H1 (cell line): ENCODE measurements around the gene CYSRT1. TPM values are rescaled to one million over a fixed set of nuclear protein-coding genes. Genes with fewer than 3 reads are reported as not detected.

Experiments used
- ASH2L ChIP-seq: fragments of 200-600, 300-600 bp; sonication (generic); IDR thresholded peaks from one replicate; pipeline ENCODE4 v1.7.1; 2017; ENCODE audit warnings: low read length
- BACH1 ChIP-seq: IDR thresholded peaks from 2 replicates; pipeline ENCODE4 v1.6.1; 2012; ENCODE audit warnings: low read length, improper control_type of control experiment
- CEBPB ChIP-seq: IDR thresholded peaks from 2 replicates; pipeline ENCODE4 v1.6.1; 2012; ENCODE audit warnings: low read depth, low read length
- CHD1 ChIP-seq: IDR thresholded peaks from 2 replicates; pipeline ENCODE4 v1.6.1; 2012; ENCODE audit warnings: low read depth, low read length, improper control_type of control experiment
- HDAC2 ChIP-seq, 2 experiments: fragments of 300-600 bp in 1 of 2; sonication (generic) in 1 of 2; IDR thresholded peaks; 2 replicates each; pipeline ENCODE4 v1.6.1; 2011 to 2012; ENCODE audit warnings: low read depth in 2 of 2, low read length in 2 of 2, mild to moderate bottlenecking in 2 of 2, moderate library complexity in 2 of 2, borderline replicate concordance in 1 of 2, inconsistent platforms in 1 of 2
- JUND ChIP-seq: IDR thresholded peaks from 2 replicates; pipeline ENCODE4 v1.6.1; 2011; ENCODE audit warnings: mild to moderate bottlenecking, improper control_type of control experiment, low read length
- POU5F1 ChIP-seq: IDR thresholded peaks from 2 replicates; pipeline ENCODE4 v1.6.1; 2011; ENCODE audit warnings: low read depth, mild to moderate bottlenecking, low read length, moderate library complexity
- RBBP5 ChIP-seq: IDR thresholded peaks from 2 replicates; pipeline ENCODE4 v1.7.1; 2012; ENCODE audit warnings: low read depth, mild to moderate bottlenecking, inconsistent platforms, low read length, moderate library complexity, borderline replicate concordance
- RFX5 ChIP-seq: IDR thresholded peaks from 2 replicates; pipeline ENCODE4 v1.6.1; 2011; ENCODE audit warnings: low read depth, low read length, improper control_type of control experiment, borderline replicate concordance
- RXRA ChIP-seq: IDR thresholded peaks from 2 replicates; pipeline ENCODE4 v1.6.1; 2011; ENCODE audit warnings: low read depth, mild to moderate bottlenecking, low read length, moderate library complexity; ENCODE audit not compliant: insufficient read depth
- SRF ChIP-seq: IDR thresholded peaks from 2 replicates; pipeline ENCODE4 v1.6.1; 2011; ENCODE audit warnings: mild to moderate bottlenecking, low read depth, low read length, moderate library complexity
- TEAD4 ChIP-seq: IDR thresholded peaks from 2 replicates; pipeline ENCODE4 v1.6.1; 2012; ENCODE audit warnings: low read depth, low read length, inconsistent platforms, mixed read lengths
- polyA plus RNA-seq, 7 experiments: library from polyadenylated mRNA; depleted of rRNA in 3 of 7; stranded (reverse) in 5 of 7; unstranded in 2 of 7; fragments of >200 nt in 5 of 7; fragments of 200-250 nt in 2 of 7; gene quantifications; 1 replicate in 5 of 7; 2 replicates in 1 of 7; 4 replicates in 1 of 7; pipeline versions ENCODE4 v1.2.1 to v1.2.3, GENCODE V29; 2011 to 2013; ENCODE audit warnings: missing spikeins in 2 of 7, mixed read lengths in 2 of 7
- total RNA-seq: library from RNA; stranded (reverse); fragmentation: NEBNext Ultra II Directional; extraction: Animal tissue kit (Norgen Biotek cat#: 25700); gene quantifications from 2 replicates; pipeline ENCODE4 v1.2.1, GENCODE V29; 2021
- TF ChIP-seq, protein P1 (sequence below): IDR thresholded peaks from 2 replicates; pipeline ENCODE4 v1.6.1; 2012; ENCODE audit warnings: inconsistent platforms
- TF ChIP-seq, protein P2 (sequence below): IDR thresholded peaks from 2 replicates; pipeline ENCODE4 v1.6.1; 2011; ENCODE audit warnings: low read length, improper control_type of control experiment

Gene CYSRT1
- total and polyA plus RNA-seq, 2 of the 8 experiments (the other 6 are each of a cell fraction or from before 2014, with no cell fraction given), result 1.0 to 6.5 TPM

GRCh38 chr9:137240318-137240840 is 15.4 kb downstream of the CYSRT1 start (continued):
- TF ChIP-seq, protein P1, sequence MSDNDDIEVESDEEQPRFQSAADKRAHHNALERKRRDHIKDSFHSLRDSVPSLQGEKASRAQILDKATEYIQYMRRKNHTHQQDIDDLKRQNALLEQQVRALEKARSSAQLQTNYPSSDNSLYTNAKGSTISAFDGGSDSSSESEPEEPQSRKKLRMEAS, result peak; percentile 73; the same call in 1 of the 2 replicates
- TF ChIP-seq, protein P2, sequence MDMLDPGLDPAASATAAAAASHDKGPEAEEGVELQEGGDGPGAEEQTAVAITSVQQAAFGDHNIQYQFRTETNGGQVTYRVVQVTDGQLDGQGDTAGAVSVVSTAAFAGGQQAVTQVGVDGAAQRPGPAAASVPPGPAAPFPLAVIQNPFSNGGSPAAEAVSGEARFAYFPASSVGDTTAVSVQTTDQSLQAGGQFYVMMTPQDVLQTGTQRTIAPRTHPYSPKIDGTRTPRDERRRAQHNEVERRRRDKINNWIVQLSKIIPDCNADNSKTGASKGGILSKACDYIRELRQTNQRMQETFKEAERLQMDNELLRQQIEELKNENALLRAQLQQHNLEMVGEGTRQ, result no peak
- TF ChIP-seq SRF (no peak), CHD1 (no peak), TEAD4 (no peak), BACH1 (peak; percentile 60; the same call in 1 of the 2 replicates), RXRA (no peak), CEBPB (no peak), ASH2L (peak; percentile 35), JUND (no peak), HDAC2 (IDR thresholded peaks at IDR 0.05; ENCODE audit: borderline replicate concordance in 1 of 2, low read depth in 2 of 2, low read length in 2 of 2) (0 out of 4 replicates have a peak, but pooled peaks of 1 of the 2 experiments have one; percentile 38), POU5F1 (no peak), RFX5 (no peak), RBBP5 (no peak; the same call in 1 of the 2 replicates)
